ENCODE data around the gene MED9. TPM values are rescaled to one million over a fixed set of nuclear protein-coding genes. Genes with fewer than 3 reads are reported as not detected.
A peak's percentile ranks its signal among the peaks of the same experiment; 100 is the strongest.

MED9 gene
- total RNA-seq, 1 experiment from 2014 or later: 13.3 TPM

DNA sequence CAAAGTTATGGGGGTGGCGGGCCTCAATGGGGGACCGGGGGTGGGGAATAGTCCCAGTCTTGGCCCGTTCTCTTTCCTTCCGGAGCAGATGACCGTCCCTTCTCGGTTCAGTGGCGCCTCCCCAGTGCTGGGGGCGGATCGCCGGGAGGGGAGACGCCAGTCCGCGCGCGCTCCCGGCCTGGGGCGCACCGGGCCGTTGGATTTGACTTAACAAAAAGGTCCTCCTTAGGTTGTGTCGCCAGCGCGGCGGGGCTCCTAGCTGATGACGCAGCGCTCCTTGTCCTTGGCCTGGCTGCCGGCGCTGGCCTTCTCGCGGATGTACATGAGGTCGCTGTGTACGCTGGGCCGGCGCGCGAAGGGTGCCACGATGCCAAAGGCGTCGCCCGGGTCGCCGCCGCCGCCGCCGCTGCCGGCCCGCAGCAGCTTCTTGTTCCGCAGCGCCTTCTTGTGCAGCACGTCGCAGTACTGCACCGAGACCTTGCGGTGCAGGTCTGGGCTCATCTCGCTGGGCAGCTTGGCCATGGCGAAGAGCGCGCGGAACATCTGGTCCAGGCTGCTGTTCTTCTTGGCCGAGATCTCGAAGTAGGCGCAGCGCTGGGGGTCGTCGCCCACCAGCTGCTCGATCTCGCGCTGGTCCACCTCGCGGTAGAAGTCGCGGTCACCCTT, 18.2 kb downstream of the MED9 start:
- no peaks in the 10 kb centered on the region for H3K36me3 ChIP-seq
- no peaks in the 10 kb centered on the region for H3K9me3 ChIP-seq
- no peak for DNase-seq
- no peaks in the 10 kb centered on the region for H3K27me3 ChIP-seq
- no peak overlapping the region for H3K4me3 ChIP-seq

DNA sequence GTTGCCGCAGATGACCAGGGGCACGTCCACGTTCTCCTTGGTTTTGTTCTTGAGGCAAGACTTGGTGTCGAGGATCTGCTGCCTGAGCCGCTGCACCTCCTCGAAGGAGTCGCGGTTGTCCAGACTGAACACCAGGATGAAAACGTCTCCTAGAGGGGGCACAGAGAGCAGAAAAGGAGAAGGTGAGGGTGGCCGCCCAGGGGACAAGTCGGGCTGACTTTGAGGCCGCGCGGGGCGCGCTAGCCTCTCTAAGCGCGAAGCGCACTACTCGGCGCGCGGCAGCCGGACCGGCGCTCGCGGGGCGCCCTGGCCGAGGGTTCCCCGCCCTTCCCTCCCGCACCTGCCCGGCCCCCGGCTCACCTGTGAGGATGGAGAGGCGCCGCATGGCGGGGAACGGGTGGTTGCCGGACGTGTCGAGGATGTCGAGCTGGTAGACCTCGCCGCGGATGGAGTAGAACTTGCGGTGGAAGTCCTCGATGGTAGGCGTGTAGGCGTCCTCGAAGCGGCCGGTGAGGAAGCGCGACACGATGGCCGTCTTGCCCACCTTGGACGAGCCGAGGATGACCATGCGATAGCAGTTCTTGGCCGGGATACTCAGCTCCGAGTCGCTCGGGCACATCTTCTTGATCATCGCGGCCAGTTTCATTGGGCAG, 18.9 kb downstream of the MED9 start:
- Histone ChIP-seq H3K36me3 (no peaks in the 10 kb centered on the region), H3K27me3 (no peaks in the 10 kb centered on the region), H3K4me3 (peak overlapping the region; percentile 52), H3K9me3 (no peaks in the 10 kb centered on the region)
- no peak for DNase-seq

DNA sequence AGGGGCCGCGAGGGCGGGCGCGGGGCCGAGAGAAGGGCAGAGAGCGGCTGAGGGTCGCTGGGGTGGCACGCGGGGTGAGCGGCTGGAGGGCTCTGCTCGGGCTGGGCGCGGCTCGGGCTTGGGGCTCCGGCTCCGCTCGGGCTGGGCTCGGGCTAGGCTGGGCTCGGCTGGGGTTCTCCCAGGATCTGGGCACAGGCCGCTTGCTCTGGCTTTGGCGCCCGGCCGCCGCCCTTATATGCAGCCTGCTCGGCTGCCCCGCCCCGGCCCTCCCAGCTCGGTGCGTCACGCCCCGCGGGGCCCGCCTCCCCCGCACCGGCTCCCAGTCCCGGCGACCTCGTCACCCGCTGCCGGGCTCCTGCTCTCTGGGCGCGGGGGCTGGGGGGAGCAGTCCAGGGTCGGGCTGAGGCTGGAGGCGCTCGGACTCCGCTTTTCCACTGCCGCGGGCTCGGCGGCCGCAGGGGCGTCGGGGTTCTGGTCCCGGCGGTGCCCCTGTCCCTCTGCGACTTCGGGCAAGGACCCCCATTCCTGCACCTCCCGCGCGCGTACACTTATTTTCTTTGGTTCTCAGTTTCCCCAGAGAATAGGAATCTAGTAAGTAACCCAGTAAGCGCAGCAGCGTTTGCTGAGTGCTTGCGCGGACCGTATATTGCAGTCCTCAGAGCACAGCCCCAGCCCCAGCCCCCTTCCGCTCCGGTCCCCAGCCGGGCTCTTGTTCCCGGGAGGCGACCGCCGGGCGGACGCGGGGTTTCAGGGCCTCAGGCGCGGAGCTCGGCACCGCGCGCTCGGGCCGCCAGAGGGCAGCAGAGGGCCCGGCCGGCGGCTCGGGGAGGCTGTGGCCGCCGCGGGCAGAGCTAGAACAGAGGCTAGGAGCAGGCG, 19.6 kb downstream of the MED9 start, which contains the start of gene RASD1:
TSS of gene RASD1 (minus strand) at position 207 of the 876 bp plus-strand sequence. CDS start 214 bp downstream, outside the sequence.
- H3K36me3 ChIP-seq: no peaks in the 10 kb centered on the region
- no peaks in the 10 kb centered on the region for H3K9me3 ChIP-seq
- DNase-seq: peak; percentile 87
- H3K27me3 ChIP-seq: no peaks in the 10 kb centered on the region
- H3K4me3 ChIP-seq: peak within 1 kb of the TSS; percentile 52

DNA sequence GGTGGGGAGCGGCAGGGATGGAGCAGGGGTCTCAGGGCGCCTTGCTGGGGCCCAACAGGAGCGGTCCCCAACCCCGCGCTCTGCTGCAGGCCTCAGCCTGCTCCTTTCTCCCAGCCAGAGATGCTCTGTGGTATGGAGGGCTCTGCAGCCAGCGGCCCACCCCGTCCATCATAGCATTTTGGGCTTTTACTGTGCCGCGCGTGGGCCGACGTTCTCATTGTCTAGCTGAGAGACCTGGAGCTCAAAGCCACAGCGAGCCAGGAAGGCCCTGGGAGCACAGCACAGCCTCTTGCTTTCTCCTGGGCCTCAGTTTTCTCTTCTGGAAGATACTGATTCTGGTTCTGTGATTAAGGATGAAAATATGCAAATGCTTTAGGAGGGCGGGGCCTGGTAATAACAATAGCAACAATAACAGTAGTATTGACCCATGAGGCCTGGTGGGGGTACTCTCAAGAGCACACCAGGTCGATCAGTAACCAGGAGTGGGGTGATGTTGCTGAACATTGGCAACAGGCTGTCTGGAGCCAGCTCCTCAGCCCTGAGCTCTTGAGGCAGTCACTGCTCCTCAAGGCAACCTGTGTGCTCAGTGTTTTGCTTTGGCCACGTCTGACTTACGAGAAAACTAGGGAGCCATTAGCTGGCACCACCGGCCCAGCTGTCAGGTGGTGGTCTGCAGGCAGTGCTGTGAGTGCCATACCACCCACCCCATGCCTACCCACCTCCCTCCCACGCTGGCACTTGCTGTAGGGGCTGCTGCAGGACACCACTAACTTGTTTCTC, 20.5 kb downstream of the MED9 start:
- DNase-seq: no peak
- Histone ChIP-seq H3K4me3 (no peak overlapping the region), H3K9me3 (no peaks in the 10 kb centered on the region)

DNA sequence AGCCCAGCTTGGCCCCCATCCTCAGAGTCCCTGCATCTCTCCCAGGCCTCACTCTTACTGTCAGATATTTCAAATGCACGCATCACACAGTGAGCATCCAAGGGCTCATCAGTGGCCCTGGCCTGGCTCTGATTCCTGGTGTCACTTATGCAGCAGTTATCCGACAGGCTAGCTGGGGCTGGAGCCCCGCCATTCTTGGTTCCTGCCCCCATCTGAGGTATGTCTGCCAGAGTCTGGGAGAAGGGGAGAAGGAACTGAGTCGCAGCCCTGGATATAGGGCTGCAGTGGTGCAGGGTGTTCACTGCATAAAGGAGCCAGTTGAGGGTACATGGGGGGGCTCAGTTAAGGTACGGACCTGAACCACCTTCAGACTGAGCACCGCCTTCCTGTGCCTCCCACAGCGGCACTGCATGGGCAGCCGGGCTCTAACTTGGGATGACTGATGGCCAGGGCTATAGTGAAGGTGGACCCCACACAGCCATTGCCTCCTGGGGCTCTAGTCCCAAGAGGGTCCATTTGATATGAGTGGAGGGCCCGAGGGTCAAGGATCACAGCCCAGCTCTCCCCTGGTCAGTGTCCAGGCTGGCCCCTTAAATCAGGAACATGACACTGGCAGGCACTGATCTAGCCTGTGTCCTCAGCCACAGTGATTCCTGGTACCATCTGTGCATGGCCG, 21.2 kb downstream of the MED9 start:
- Histone ChIP-seq H3K9me3 (no peaks in the 10 kb centered on the region), H3K27me3 (no peaks in the 10 kb centered on the region), H3K36me3 (no peaks in the 10 kb centered on the region), H3K4me3 (no peak overlapping the region)
- no peak for DNase-seq

More for the DNA sequence above, 20.5 kb downstream of the MED9 start:
- H3K36me3 ChIP-seq: no peaks in the 10 kb centered on the region
- H3K27me3 ChIP-seq: no peaks in the 10 kb centered on the region

DNA sequence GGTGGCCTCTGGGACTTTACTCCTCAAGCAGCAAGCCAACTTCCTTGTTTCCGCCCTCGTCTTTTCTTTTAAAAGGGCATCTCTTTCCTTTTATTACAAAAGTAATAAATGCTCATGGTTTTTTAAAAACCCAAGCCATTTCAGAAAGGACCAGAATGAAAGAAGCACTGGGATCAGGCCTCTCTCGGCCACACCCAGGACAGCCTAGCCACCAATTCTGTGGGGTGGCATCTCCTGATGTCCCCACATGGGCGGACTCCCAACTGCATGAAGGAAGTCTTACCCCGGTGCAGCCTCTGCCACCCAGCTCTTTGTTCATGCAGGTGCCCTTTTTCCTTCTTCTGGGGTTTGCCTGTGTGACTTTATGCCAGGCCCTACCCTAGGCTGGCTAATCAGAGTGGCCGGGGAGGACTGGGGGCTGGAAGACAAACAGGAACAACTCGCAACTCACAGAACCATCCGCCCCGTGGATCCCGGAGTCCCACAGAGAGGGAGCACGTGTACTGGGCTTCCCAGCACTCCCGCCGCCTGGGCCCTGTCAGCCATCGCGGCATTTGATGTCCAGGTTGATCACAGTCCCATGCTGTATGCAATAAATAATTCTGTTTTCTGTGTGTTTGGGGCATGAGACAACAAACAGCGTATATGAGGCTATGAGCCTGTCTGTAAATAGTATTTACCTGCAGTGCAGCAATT, 22.0 kb downstream of the MED9 start:
- no peaks in the 10 kb centered on the region for H3K36me3 ChIP-seq
- H3K4me3 ChIP-seq: no peak overlapping the region
- H3K27me3 ChIP-seq: no peaks in the 10 kb centered on the region
- no peaks in the 10 kb centered on the region for H3K9me3 ChIP-seq
- DNase-seq: no peak

DNA sequence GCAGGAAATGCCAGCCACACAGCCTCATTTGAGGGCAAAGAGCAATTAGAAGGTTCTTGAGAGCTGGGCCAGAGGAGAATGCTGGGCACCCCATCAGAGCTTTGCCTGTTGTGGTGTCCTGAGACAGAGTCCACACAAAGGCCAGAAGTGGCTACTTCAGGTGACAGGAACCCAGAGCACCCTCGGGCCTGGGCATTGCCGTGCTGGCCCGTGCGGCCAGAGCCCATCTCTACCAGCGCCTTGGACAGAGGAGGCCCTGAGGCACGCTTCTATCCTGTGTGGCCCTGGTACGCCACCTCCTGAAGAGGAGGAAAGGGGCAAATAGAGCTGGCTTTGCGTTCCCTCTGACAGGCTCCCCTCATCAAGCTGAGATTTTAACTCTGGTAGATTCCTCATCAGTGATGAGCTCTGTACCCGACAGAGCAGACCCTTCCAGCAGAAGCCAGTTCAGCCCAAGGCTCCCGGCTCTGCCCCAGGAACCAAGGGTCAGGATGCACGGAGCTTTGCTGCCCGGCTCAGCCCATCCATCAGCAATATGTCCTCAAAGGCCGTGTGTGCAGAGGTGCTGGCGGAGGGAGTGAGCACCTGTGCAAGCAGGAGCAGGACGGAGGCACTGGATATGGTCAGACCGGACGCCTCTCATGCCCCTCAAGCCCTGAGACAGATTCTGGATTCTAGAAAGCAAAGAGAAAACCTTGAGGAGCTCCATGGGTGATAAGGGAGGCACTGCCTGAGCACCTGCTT, 22.8 kb downstream of the MED9 start:
- Histone ChIP-seq H3K4me3 (no peak overlapping the region), H3K36me3 (no peaks in the 10 kb centered on the region), H3K9me3 (no peaks in the 10 kb centered on the region), H3K27me3 (no peaks in the 10 kb centered on the region)
- DNase-seq: no peak

DNA sequence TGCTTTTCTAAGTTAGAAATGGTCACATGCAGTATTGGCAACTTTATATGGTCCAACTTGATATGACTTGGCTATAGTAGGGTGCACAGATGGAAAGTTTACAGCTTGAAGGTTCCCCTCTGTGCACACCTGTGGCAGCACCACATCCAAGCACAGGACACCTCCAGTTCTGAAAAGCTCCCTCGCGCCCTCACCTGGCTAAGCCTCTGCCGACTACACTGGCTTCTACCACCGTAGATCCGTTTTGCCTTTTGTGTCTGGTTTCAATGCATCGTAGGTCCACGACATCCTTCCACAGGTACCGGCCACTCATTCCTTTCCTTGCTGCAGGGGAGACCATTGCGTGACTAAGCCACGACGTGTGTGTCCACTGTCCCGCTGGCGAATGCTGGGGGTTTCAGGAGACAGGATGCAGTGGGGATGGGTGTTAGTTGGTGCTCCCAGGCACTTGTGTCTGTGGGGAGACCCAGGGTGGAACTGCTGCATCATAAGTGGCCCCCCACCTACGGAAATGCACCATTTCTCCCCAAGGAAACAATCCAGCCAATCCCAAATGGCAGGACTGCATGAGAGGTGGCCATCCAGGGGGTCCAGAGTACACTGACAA, 24.3 kb downstream of the MED9 start:
- no peak overlapping the region for H3K4me3 ChIP-seq

DNA sequence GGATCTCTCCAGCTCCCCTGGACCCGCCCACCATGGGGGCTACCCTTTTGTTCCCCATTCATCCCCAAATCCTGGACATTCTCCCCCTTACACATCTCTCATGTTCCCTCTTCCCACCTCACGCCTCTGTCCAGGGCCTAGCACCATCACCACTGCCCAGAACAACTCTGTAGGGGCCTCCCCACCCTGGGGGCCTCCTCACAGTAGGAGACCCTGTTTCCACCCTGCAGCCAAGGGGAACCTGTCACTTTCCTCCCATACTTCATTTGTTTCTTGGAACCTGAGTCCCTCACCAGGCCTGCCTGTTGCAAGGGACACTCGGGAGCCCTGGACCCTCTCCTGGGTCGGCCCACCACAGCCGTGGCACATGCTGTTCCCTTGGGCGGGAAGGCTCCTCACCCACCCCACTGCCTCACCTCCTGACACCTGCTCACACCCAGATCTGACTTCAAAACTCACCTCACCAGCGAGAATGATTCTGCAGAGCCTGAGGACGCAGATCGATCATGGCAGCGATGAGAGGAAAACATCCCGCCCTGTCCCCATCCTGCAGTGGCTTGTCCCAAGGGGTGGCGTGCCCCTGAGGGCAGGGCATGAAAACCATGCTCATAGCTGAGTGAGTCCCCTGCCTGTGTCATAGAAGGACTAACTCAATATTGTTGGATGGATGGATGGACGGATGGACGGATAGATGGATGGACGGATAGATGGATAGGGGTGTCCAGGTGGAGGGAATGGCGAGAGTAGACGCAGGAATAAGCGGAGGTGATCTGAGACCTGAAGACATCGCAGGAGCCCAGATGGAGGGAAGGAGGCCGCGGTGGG, 26.2 kb downstream of the MED9 start:
- Histone ChIP-seq H3K36me3 (no peaks in the 10 kb centered on the region), H3K9me3 (no peaks in the 10 kb centered on the region), H3K4me3 (no peak overlapping the region), H3K27me3 (no peaks in the 10 kb centered on the region)
- no peak for DNase-seq

More for the DNA sequence above, 24.3 kb downstream of the MED9 start:
- Histone ChIP-seq H3K9me3 (no peaks in the 10 kb centered on the region), H3K36me3 (no peaks in the 10 kb centered on the region), H3K27me3 (no peaks in the 10 kb centered on the region)
- DNase-seq: no peak

DNA sequence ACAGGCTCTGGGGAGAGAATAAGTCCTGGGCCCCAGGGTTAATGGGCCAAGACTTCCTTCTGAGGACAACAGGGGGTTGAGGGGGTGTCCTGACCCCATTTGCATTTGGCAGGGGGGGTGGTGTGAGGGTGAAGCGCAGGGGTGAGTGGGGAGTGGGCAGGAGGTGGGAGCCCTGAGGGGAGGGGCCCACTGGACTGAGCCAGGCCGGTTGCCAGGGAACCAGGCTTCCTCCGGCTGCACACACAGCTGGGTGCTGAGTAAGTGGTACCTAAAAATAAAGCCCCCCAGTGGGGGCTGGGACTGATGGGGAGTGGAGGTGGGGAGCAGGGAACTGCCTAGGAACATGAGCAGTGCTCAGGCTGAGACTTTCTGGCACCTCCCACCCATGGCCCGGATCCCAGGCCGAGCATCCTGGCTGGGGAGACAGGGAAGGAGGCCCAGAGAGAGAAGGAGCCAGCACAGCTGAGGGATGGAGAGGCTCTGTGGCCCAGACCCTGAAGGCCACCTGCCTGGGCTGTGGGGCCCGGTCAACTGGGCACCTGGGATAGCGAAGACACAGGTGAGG, 26.8 kb downstream of the MED9 start:
- no peaks in the 10 kb centered on the region for H3K27me3 ChIP-seq
- no peaks in the 10 kb centered on the region for H3K36me3 ChIP-seq
- no peak overlapping the region for H3K4me3 ChIP-seq
- no peaks in the 10 kb centered on the region for H3K9me3 ChIP-seq
- no peak for DNase-seq

DNA sequence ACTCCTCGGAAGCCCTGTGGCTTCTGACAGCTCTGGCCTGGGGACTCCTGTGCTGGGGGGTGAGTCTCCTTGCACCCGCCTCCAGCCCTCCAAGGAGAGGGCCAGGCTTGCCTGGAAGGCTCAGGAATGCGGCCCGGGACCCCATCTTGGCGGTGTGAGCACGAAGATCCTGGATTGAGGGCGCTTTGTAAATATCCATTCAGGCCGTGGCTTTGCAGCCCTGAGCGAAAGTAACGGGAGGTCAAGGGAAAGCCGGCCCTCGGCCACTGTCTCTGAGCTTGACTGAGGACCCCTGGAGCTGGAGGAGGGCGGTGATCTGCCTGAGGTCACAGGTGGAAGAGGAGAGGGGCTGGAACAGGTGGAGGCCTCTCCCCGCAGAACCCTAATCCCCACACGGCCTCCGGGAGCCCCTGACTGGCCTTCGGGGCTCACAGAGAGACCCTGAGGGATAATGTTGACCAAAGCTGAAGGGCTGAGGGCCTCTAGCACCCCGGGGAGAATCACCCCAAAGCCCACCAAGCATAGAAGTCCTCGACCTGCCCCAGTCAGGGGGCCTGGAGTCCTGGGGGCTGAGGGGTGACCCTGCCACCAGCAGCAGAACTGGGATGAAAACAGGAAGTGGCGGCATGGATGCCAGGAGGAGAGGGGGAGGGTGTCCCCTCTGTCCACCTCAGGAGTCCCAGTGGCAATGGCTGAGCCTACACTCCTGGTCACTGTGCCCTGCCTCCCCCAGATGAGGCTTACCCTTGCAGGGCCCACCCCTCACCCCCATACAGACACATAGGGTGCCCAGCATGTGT, 27.7 kb downstream of the MED9 start:
- Histone ChIP-seq H3K4me3 (no peak overlapping the region), H3K27me3 (no peaks in the 10 kb centered on the region), H3K9me3 (no peaks in the 10 kb centered on the region), H3K36me3 (no peaks in the 10 kb centered on the region)
- no peak for DNase-seq

DNA sequence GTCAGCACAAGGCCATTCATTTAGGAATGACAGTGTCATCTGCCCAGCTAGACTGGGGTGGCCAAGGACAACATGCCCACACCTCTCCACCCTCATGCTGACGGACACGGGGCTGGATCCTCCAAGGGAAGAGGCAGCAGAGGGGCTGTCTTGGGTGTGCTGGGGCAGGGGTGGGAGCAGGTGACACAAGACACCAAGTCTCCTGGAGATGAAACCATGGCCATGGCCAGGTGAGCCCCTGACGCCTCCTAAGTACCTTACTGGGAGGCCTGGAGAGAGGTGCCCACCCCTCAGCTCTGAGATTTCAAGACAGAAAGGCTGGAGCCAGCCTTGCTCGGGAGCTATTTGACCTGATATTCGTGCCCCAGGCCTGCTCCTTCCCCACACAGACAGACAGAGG, 28.4 kb downstream of the MED9 start:
- no peak for DNase-seq
- H3K9me3 ChIP-seq: no peaks in the 10 kb centered on the region
- H3K27me3 ChIP-seq: no peaks in the 10 kb centered on the region
- H3K36me3 ChIP-seq: no peaks in the 10 kb centered on the region
- no peak overlapping the region for H3K4me3 ChIP-seq

DNA sequence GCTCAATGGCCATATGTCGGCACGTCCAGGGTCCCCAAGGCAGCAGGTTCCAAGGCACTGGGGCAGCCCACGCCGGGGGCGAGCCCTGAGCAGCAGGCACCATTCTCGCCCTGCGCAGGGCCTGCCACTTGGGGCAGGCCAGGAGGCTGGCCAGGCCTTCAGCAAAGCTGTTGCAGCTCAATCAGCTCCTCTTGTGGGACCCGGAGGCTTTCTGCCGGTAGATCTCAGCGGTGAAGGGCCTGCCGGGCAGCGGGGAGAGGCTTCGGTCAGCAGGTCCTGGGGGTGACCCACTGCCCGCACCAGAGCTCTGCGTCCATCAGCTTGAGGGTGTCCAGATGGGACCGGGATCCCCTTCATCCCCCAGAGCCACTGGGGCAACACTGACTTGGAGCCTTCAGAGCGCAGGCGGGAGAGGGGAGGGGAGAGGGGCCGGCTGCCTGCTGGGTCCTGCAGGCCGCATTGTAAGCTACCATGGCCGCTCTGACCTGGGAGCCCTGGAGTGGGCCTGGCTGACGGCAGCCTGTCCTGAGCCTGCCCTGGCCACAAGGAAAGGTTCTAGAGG, 28.9 kb downstream of the MED9 start:
- Histone ChIP-seq H3K4me3 (no peak overlapping the region), H3K9me3 (no peaks in the 10 kb centered on the region), H3K36me3 (no peaks in the 10 kb centered on the region), H3K27me3 (no peaks in the 10 kb centered on the region)
- no peak for DNase-seq

Data from MG63 (cell line).